Measurements from ENCODE around the gene GALNT14.

The GALNT14 gene

GRCh38 chr2:31049264-31049663 is 89.0 kb downstream of the GALNT14 start:
- H3K4me3 ChIP-seq (replicated peaks; ENCODE audit: low read depth, low read length): no peak overlapping the region
- no peak for DNase-seq (ENCODE audit: extremely low read depth, low read depth)
- TF ChIP-seq CTCF (IDR thresholded peaks at IDR 0.05; ENCODE audit: low read depth, low read length, missing control alignments): no peak

GRCh38 chr2:31047599-31047998 is 90.6 kb downstream of the GALNT14 start:
- no peak for DNase-seq (ENCODE audit: extremely low read depth, low read depth)
- no peak overlapping the region for H3K4me3 ChIP-seq (replicated peaks; ENCODE audit: low read depth, low read length)
- no peak for TF ChIP-seq CTCF (IDR thresholded peaks at IDR 0.05; ENCODE audit: low read depth, low read length, missing control alignments)

GRCh38 chr2:31038385-31038784 is 99.9 kb downstream of the GALNT14 start:
- DNase-seq (ENCODE audit: extremely low read depth, low read depth): no peak
- TF ChIP-seq CTCF (IDR thresholded peaks at IDR 0.05; ENCODE audit: low read depth, low read length, missing control alignments): no peak
- no peak overlapping the region for H3K4me3 ChIP-seq (replicated peaks; ENCODE audit: low read depth, low read length)

GRCh38 chr2:31037058-31037457 is 101.2 kb downstream of the GALNT14 start:
- H3K4me3 ChIP-seq (replicated peaks; ENCODE audit: low read depth, low read length): no peak overlapping the region
- no peak for TF ChIP-seq CTCF (IDR thresholded peaks at IDR 0.05; ENCODE audit: low read depth, low read length, missing control alignments)
- no peak for DNase-seq (ENCODE audit: extremely low read depth, low read depth)

GRCh38 chr2:31033032-31033431 is 105.2 kb downstream of the GALNT14 start:
- H3K4me3 ChIP-seq (replicated peaks; ENCODE audit: low read depth, low read length): no peak overlapping the region
- peak; percentile 9 for TF ChIP-seq CTCF (IDR thresholded peaks at IDR 0.05; ENCODE audit: low read depth, low read length, missing control alignments)
- no peak for DNase-seq (ENCODE audit: extremely low read depth, low read depth)

GRCh38 chr2:31032475-31032874 is 105.8 kb downstream of the GALNT14 start:
- TF ChIP-seq CTCF (IDR thresholded peaks at IDR 0.05; ENCODE audit: low read depth, low read length, missing control alignments): no peak
- no peak overlapping the region for H3K4me3 ChIP-seq (replicated peaks; ENCODE audit: low read depth, low read length)
- no peak for DNase-seq (ENCODE audit: extremely low read depth, low read depth)

- DNase-seq (ENCODE audit: extremely low read depth, low read depth): no peak
- no peak for TF ChIP-seq CTCF (IDR thresholded peaks at IDR 0.05; ENCODE audit: low read depth, low read length, missing control alignments)
Observed at GRCh38 chr2:31031132-31031706, 107.0 kb downstream of the GALNT14 start.

More at GRCh38 chr2:31031132-31031706, 107.0 kb downstream of the GALNT14 start:
- no peak overlapping the region for H3K4me3 ChIP-seq (replicated peaks; ENCODE audit: low read depth, low read length)

Data from HFF-Myc (cell line).